ENCODE measurements around the gene IRAK3.

DNA sequence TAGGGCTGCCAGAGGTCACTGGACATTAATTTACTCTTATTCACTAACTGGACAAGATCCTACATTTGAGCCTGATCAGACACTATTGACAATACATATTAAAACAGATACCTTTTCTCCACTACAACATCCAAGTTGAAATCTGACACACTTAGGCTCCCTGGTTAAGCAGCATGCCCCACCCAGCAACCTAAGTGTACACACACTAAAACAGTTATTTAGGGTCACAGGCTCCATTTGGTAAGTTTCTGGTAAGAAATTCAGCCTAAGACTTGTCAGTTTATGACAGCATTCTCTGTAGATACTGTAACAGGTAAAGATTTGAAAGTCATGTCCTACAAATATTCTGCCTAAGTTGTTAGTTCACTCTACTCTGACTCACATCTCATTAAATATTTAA, 46.2 kb upstream of the IRAK3 start:
- no peak for TF ChIP-seq CTCF (IDR thresholded peaks at IDR 0.05)
- TF ChIP-seq POLR2AphosphoS5 (IDR thresholded peaks at IDR 0.05): no peak
- no peak for TF ChIP-seq POLR2A (IDR thresholded peaks at IDR 0.05)
